GM10266 (cell line): ENCODE measurements around the gene MKX.

ENCODE experiments used
- DNase-seq: peaks from one replicate; pipeline ENCODE4 v3.0.0; 2012; ENCODE audit errors: extremely low spot score
- CTCF ChIP-seq: IDR thresholded peaks from 2 replicates; pipeline ENCODE4 v1.5.1; 2012; ENCODE audit warnings: mild to moderate bottlenecking, low read depth; ENCODE audit not compliant: control insufficient read depth, insufficient read depth; ENCODE audit errors: missing control alignments

MKX gene

GRCh38 chr10:27746397-27747095, 927 bp upstream of the MKX start:
- TF ChIP-seq CTCF, result no peak
- peak; percentile 12 for DNase-seq

GRCh38 chr10:27744802-27745731, 552 bp downstream of the MKX start:
- TF ChIP-seq CTCF, result no peak
- DNase-seq, result peak; percentile 33

- DNase-seq, result peak; percentile 25
- no peak for TF ChIP-seq CTCF
Measured at GRCh38 chr10:27743877-27744801, 1.5 kb downstream of the MKX start.

GRCh38 chr10:27743012-27743876, 2.4 kb downstream of the MKX start:
- TF ChIP-seq CTCF, result no peak
- peak; percentile 15 for DNase-seq

GRCh38 chr10:27742195-27743011, 3.2 kb downstream of the MKX start:
- peak; percentile 85 for DNase-seq
- TF ChIP-seq CTCF, result peak; percentile 72
